ENCODE results near the gene IGFLR1.

IGFLR1 gene, protein sequence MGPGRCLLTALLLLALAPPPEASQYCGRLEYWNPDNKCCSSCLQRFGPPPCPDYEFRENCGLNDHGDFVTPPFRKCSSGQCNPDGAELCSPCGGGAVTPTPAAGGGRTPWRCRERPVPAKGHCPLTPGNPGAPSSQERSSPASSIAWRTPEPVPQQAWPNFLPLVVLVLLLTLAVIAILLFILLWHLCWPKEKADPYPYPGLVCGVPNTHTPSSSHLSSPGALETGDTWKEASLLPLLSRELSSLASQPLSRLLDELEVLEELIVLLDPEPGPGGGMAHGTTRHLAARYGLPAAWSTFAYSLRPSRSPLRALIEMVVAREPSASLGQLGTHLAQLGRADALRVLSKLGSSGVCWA

DNA sequence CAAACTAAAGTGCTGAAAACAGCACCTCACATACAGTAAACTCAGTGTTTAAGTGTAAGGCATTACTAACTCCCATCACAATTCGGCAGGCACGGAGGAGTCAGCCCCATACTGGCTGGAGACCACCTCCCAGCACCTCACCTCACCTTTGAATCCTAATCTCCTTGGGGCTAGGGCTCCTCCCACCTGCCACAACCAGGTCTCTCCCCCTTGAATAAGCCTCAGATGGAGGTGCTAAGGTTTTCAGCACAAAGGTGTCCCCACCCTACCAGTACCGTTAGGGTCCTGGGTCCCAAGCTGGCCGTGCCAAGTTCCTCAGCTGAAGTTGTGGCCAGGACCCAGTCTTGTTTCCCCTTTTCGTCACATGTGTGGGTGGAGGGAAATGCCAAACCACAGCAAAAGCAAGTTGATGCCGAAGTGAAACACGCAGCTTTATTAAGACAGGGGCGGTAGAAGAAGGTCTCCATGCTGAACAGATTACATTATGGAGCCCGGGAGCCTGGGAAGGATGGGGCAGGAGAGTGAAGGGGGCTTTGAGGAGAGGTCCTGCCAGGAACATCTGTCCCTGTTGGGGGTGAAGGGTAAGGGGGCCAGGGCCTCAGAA, at the start of gene IGFLR1:
IGFLR1 (minus strand) TSS at position 332 of the 604 bp plus-strand sequence. CDS start 1,272 bp downstream, outside the sequence.
- no peaks in the 10 kb centered on the region for H3K9me3 ChIP-seq
- H3K4me3 ChIP-seq, result peak within 1 kb of the TSS; percentile 71
- no peaks in the 10 kb centered on the region for H3K27me3 ChIP-seq
- peaks cover 29% of the 10 kb centered on the region for H4K20me1 ChIP-seq
- peaks cover 63% of the 10 kb centered on the region for H3K4me1 ChIP-seq
- H3K27ac ChIP-seq, result peak within 1 kb of the TSS; percentile 88
- peaks cover 23% of the 10 kb centered on the region for H3K36me3 ChIP-seq
- peak within 1 kb of the TSS; percentile 72 for H3K9ac ChIP-seq
- TF ChIP-seq Cebpa-rat (IDR thresholded peaks at IDR 0.05), result no peak
- peak within 1 kb of the TSS; percentile 98 for H3K4me2 ChIP-seq

DNA sequence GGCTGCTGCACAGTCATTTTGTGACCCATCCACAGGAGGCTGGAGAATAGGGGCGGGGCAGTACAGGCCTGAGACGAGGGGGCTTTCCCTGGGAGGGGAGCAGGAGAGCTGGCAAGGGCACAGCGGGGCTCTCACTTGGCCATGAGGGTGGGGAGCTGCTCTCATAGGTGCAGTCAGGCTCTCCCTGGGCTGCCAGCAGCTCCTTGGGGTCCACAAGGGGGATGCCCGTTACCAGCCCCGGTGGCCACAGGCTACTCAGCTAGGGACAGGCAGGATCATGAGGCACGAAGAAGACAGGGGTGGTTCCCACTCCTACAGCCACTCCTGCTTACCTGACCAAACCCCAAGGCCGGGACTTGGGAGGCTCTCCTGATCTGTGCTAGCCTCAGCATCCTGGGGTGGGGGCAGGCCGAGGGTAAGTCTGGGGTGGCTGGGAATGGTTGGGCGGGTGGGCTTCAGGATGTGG, 49.6 kb upstream of the IGFLR1 start:
- peaks cover 23% of the 10 kb centered on the region for H3K36me3 ChIP-seq
- H3K9me3 ChIP-seq, result no peaks in the 10 kb centered on the region
- H3K4me3 ChIP-seq, result no peak overlapping the region
- peak overlapping the region; percentile 76; the same call in 1 of the 2 replicates for H3K4me2 ChIP-seq
- TF ChIP-seq Cebpa-rat (IDR thresholded peaks at IDR 0.05), result no peak
- H3K27ac ChIP-seq, result no peak overlapping the region
- H3K4me1 ChIP-seq, result peaks cover 50% of the 10 kb centered on the region
- no peaks in the 10 kb centered on the region; the same call in 1 of the 2 replicates for H3K27me3 ChIP-seq
- peaks cover 9% of the 10 kb centered on the region; the same call in 1 of the 2 replicates for H4K20me1 ChIP-seq
- no peak overlapping the region for H3K9ac ChIP-seq

DNA sequence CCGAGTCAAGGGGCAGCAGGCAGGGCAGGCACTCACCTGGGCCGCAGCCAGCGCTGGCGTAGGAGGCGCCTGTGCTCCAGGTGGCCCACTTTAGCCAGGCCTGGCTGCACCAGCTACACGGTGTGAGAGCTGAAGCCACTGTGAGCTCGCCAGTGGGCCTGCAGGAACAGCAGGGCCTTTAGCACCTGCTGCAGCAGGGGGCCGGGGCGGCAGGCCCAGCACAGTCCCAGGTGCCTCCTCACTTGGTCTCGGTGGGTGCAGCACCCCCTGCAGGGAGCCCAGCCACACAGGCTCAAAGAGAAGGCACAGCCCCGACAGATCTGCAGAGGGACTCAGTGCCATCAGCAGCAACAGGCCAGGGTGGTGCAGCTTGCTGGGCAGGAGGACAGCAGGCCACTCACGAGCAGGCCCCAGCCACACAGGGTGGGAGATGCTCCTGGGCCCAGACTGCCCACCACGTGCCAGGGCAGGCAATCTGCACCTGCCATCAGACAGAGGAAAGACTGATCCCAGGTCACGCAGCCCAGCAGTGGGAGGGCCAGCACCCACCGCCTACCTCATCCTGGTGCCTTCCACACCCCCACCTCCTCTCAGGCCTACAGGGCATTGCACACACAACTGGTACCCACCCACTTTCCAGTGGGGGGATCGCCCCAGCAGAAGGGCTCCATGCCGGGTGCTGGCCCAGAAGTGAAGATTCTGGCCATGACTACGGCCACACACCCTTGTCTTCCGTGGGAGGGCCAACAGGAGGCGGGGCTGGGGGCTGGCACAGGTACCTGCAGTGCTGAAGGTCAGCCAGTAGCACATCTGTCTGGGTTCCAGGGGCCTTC, 48.9 kb upstream of the IGFLR1 start:
- Histone ChIP-seq H3K27me3 (no peaks in the 10 kb centered on the region), H3K4me3 (no peak overlapping the region), H4K20me1 (peaks cover 9% of the 10 kb centered on the region; the same call in 1 of the 2 replicates), H3K27ac (peak overlapping the region; percentile 35), H3K4me1 (peaks cover 45% of the 10 kb centered on the region), H3K4me2 (peak overlapping the region; percentile 76), H3K36me3 (peaks cover 29% of the 10 kb centered on the region), H3K9ac (no peak overlapping the region), H3K9me3 (no peaks in the 10 kb centered on the region)
- TF ChIP-seq Cebpa-rat (IDR thresholded peaks at IDR 0.05), result no peak

DNA sequence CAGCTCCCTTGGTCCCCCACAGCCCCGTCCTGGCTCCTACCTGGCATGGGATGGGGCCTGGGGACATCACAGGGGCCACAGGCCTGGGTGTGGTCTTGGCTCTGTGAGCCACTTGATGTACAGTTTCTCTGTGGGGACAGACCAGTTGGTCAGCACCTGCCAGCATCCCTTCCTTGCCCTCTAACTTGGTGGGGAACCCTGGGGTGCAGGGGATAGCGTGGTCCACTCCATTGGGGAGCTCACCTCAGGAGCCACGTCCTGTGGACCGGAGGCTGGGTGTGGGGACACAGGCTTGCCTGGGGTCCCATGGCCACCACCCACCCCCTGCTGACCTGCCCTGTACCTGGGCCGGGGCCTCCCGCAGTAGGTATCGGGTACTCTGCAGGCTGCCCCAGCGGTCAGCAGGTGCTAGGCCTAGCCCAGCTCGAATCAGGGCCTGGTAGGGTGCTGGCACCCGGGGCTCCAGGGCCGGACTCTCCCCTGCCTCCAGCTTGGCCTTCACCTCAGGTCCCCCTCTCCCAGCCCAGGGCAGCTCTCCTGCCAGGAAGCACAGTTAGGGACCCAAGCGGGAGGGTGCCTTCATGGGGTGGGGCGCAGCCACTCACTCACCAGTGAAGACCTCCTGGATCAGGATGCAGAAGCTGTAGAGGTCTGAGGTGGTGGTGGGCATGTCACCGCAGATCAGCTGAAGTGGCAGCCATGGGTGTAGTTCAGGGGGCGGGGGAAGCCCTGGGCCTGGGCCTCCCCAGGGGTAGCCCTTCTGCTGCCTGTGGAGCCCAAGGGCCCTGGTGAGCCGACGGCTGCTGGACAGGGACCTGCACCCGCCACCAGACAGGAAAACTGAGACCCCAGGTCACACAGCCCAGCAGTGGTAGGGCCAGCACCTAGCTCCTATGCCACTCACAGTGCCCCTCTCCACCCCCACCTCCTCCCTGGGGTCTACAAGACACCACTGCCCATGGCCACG, 48.0 kb upstream of the IGFLR1 start:
- H4K20me1 ChIP-seq, result peaks cover 9% of the 10 kb centered on the region; the same call in 1 of the 2 replicates
- H3K9ac ChIP-seq, result no peak overlapping the region

DNA sequence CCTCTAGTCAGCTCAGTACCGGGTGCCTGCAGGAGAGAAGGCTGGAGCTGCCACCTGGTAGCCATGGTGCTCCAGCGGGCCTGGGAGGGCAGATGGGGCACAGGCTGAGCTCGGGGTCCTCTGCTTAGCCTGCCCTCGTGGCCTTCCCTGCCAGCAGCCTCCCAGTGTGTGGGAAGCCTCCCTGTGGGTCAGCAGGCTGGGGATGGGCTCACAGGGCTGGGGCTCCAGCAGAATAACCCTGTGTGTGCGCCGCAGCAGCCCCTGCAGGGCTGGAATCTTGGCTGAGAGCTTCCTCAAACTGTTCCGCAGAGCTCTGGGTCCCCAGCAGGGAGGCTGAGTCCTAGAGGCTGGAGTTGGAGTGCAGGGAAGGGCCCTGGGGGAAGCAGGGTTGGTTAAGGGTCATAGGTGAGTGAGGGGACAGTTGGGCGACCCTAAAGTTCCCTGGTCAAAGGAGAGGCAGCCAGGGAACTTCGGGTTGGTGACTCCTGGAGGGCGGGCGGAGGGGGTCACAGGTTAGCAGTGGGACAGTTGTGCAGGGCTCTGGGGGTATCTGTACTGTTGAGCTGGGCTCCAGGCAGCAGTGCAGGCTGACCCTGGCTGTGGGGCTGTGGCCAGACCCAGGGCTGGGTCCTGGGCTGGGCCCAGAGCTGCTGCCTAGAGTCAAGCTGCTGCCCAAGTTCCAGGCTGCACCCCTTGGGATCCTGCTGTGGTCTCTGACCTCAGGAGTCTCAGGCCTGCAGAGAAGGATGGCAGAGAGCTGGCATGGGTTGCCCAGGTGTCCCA, 47.1 kb upstream of the IGFLR1 start:
- peaks cover 45% of the 10 kb centered on the region for H3K36me3 ChIP-seq
- peaks cover 45% of the 10 kb centered on the region for H3K4me1 ChIP-seq
- H3K4me3 ChIP-seq, result no peak overlapping the region
- TF ChIP-seq Cebpa-rat (IDR thresholded peaks at IDR 0.05), result no peak
- peak overlapping the region; percentile 30; the same call in 1 of the 2 replicates for H3K27ac ChIP-seq
- no peak overlapping the region for H3K4me2 ChIP-seq
- no peaks in the 10 kb centered on the region for H3K27me3 ChIP-seq
- H4K20me1 ChIP-seq, result peaks cover 9% of the 10 kb centered on the region; the same call in 1 of the 2 replicates
- no peaks in the 10 kb centered on the region for H3K9me3 ChIP-seq
- H3K9ac ChIP-seq, result no peak overlapping the region; the same call in 1 of the 2 replicates

More for the DNA sequence above, 48.0 kb upstream of the IGFLR1 start:
- Histone ChIP-seq H3K9me3 (no peaks in the 10 kb centered on the region), H3K4me2 (peak overlapping the region; percentile 76), H3K27ac (peak overlapping the region; percentile 35; the same call in 1 of the 2 replicates), H3K4me3 (no peak overlapping the region), H3K4me1 (peaks cover 45% of the 10 kb centered on the region), H3K27me3 (no peaks in the 10 kb centered on the region), H3K36me3 (peaks cover 38% of the 10 kb centered on the region)
- no peak for TF ChIP-seq Cebpa-rat (IDR thresholded peaks at IDR 0.05)

DNA sequence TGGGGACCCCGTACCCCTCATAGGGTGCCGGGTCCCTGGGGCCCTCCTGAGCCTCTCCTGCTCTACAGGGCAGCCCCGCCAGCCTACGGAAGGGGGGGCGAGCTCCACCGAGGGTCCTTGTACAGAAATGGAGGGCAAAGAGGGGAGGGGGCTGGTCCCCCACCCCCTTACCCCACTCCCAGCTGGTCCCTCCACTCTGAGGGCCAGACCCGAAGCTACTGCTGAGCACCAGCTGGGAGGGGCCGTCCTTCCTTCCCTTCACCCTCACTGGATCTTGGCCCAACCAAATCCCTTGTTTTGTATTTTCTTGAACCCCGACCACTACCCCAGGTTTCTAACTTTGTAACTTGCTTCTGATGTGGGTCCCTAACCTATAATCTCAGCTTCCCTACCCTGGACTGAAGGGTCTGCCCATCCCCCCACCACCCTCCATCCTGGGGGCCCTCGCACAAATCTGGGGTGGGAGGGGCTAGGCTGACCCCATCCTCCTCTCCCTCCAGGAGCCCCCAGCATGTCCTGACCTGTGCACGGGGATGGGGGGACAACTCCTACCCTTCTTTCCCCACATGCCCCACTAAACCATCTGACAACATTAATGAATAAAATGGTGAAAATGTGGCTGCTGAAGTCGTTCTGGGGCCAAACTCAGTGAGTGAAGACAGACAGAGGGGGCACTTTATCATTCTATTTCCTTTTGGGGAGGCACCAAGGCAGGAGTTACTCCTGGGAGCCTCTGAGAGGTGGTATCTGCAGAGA, 46.1 kb upstream of the IGFLR1 start:
- no peaks in the 10 kb centered on the region for H3K27me3 ChIP-seq
- H3K9ac ChIP-seq, result no peak overlapping the region
- H3K4me1 ChIP-seq, result peaks cover 40% of the 10 kb centered on the region
- no peak overlapping the region for H3K4me2 ChIP-seq
- H3K9me3 ChIP-seq, result no peaks in the 10 kb centered on the region
- H3K36me3 ChIP-seq, result peaks cover 50% of the 10 kb centered on the region
- H3K27ac ChIP-seq, result peak overlapping the region; percentile 30; the same call in 1 of the 2 replicates
- H4K20me1 ChIP-seq, result peaks cover 9% of the 10 kb centered on the region; the same call in 1 of the 2 replicates
- no peak for TF ChIP-seq Cebpa-rat (IDR thresholded peaks at IDR 0.05)
- H3K4me3 ChIP-seq, result no peak overlapping the region

DNA sequence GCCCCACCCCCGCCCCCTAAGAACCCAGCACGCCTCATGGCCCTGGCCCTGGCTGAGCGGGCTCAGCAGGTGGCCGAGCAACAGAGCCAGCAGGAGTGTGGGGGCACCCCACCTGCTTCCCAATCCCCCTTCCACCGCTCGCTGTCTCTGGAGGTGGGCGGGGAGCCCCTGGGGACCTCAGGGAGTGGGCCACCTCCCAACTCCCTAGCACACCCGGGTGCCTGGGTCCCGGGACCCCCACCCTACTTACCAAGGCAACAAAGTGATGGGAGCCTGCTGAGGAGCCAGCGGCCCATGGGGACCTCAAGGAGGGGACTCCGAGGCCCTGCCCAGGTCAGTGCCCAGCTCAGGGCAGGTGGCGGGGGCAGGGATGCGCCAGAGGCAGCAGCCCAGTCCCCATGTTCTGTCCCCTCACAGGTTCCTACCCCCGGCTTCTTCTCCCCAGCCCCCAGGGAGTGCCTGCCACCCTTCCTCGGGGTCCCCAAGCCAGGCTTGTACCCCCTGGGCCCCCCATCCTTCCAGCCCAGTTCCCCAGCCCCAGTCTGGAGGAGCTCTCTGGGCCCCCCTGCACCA, 45.1 kb upstream of the IGFLR1 start:
- Histone ChIP-seq H3K9me3 (no peaks in the 10 kb centered on the region), H3K4me1 (peaks cover 40% of the 10 kb centered on the region), H3K27me3 (no peaks in the 10 kb centered on the region), H3K27ac (no peak overlapping the region), H3K9ac (no peak overlapping the region), H3K4me3 (no peak overlapping the region), H4K20me1 (peaks cover 9% of the 10 kb centered on the region; the same call in 1 of the 2 replicates), H3K4me2 (no peak overlapping the region), H3K36me3 (peaks cover 61% of the 10 kb centered on the region)
- TF ChIP-seq Cebpa-rat (IDR thresholded peaks at IDR 0.05), result no peak
